Activated B cell treated with CpG ODN at 0.5 μM for 24 hours (primary cell): ENCODE results near the gene PRMT7. TPM values are rescaled to one million over a fixed set of nuclear protein-coding genes. Genes with fewer than 3 reads are reported as not detected.

Experiments used
- ATAC-seq: fragments of 200-7000 bp; cut with Tn5 transposase; one replicate; pipeline ENCODE4 v1.10.0; 2021; ENCODE audit warnings: low read depth, mild to moderate bottlenecking, moderate library complexity
- CTCF ChIA-PET: fragments of 350-600 bp; sonication (Branson Sonifier 250); formaldehyde crosslinking; loops from one replicate; lab custom pipeline; 2021; ENCODE audit warnings: antibody characterized with exemption; lab: Charles Lee
- POLR2A ChIA-PET: fragments of 350-600 bp; sonication (Branson Sonifier 250); formaldehyde crosslinking; loops from one replicate; lab custom pipeline; 2021; ENCODE audit warnings: antibody characterized with exemption; lab: Charles Lee
- DNase-seq: peaks from one replicate; pipeline ENCODE4 v3.0.0; 2022
- H3K27ac Mint-ChIP-seq: one replicate; pipeline ENCODE4 v1.8.0; 2020; ENCODE audit warnings: mixed read lengths
- H3K27me3 Mint-ChIP-seq: one replicate; pipeline ENCODE4 v1.8.0; 2021; ENCODE audit warnings: mixed read lengths
- H3K36me3 Mint-ChIP-seq: one replicate; pipeline ENCODE4 v1.8.0; 2021; ENCODE audit warnings: low read depth, mixed read lengths
- H3K4me1 Mint-ChIP-seq: one replicate; pipeline ENCODE4 v1.8.0; 2021; ENCODE audit warnings: mixed read lengths
- H3K4me3 Mint-ChIP-seq: one replicate; pipeline ENCODE4 v1.8.0; 2020; ENCODE audit warnings: mild to moderate bottlenecking, mixed read lengths
- H3K9me3 Mint-ChIP-seq: one replicate; pipeline ENCODE4 v1.8.0; 2020; ENCODE audit warnings: mixed read lengths
- CTCF ChIP-seq: fragments of 200-600 bp; IDR thresholded peaks from one replicate; pipeline ENCODE4 v1.8.0; 2022; ENCODE audit warnings: antibody characterized with exemption, mild to moderate bottlenecking
- intact Hi-C: fragments of 100-400 bp; cut with micrococcal nuclease; formaldehyde crosslinking; loops from one replicate; pipeline ENCODE4 v1.15.1; 2024
- total RNA-seq: library from RNA; stranded (reverse); gene quantifications from 2 replicates; pipeline ENCODE4 v1.2.3, GENCODE V29; 2022

The PRMT7 gene
- total RNA-seq, 1 donor from 2014 or later, result 50.3 TPM

- peaks cover 48% of the 10 kb centered on the region for H3K36me3 Mint-ChIP-seq
- intact Hi-C loops, result loop anchor here (1.0 to 5.0 kb wide), 3 partner anchors 10 to 902 kb away; partner anchors contain the start of genes SLC7A6OS and SNTB2
- CTCF ChIA-PET, result interaction anchor here (1.0 to 11.0 kb wide), 4 partner anchors 14 to 43 kb away, joined by 3 to 166 read pairs (median 8); partner anchors contain the start of genes PRMT7, SLC7A6 and SLC7A6OS
Measured at GRCh38 chr16:68285683-68286082, 25.1 kb upstream of the PRMT7 start.

GRCh38 chr16:68286153-68287074, 24.4 kb upstream of the PRMT7 start:
- no peaks in the 10 kb centered on the region for H3K27me3 Mint-ChIP-seq
- intact Hi-C loops, result loop anchor here (5.0 kb wide), 1 partner anchor 901 kb away; the partner anchor contains the start of gene SNTB2
- H3K4me3 Mint-ChIP-seq, result peak overlapping the region; percentile 66
- H3K36me3 Mint-ChIP-seq, result peaks cover 50% of the 10 kb centered on the region
- DNase-seq (no peak), ATAC-seq (peak; percentile 12)
- ChIA-PET CTCF (interaction anchor here (1.0 to 11.0 kb wide), 4 partner anchors 14 to 42 kb away, joined by 3 to 166 read pairs (median 8); partner anchors contain the start of genes PRMT7, SLC7A6 and SLC7A6OS), POLR2A (interaction anchor here (0.6 to 4.7 kb wide), 10 partner anchors 10 to 1376 kb away, joined by 3 to 61 read pairs (median 5); partner anchors contain the start of genes DDX28, DUS2, PRMT7 and SLC7A6)
- H3K9me3 Mint-ChIP-seq, result no peaks in the 10 kb centered on the region
- peaks cover 95% of the 10 kb centered on the region for H3K4me1 Mint-ChIP-seq
- H3K27ac Mint-ChIP-seq, result peak overlapping the region; percentile 86
- TF ChIP-seq CTCF, result no peak

More at GRCh38 chr16:68285683-68286082, 25.1 kb upstream of the PRMT7 start:
- no peak for TF ChIP-seq CTCF
- H3K9me3 Mint-ChIP-seq, result no peaks in the 10 kb centered on the region
- H3K27ac Mint-ChIP-seq, result peak overlapping the region; percentile 86
- no peaks in the 10 kb centered on the region for H3K27me3 Mint-ChIP-seq
- DNase-seq (no peak), ATAC-seq (no peak)
- no peak overlapping the region for H3K4me3 Mint-ChIP-seq
- peaks cover 94% of the 10 kb centered on the region for H3K4me1 Mint-ChIP-seq
- POLR2A ChIA-PET, result interaction anchor here (0.7 to 4.7 kb wide), 10 partner anchors 9 to 1375 kb away, joined by 3 to 61 read pairs (median 6); partner anchors contain the start of genes DDX28, DUS2, PRMT7 and SLC7A6

- intact Hi-C loops, result loop anchor here (5.0 kb wide), 1 partner anchor 900 kb away; the partner anchor contains the start of gene SNTB2
- H3K4me1 Mint-ChIP-seq, result peaks cover 92% of the 10 kb centered on the region
- peaks cover 50% of the 10 kb centered on the region for H3K36me3 Mint-ChIP-seq
Measured at GRCh38 chr16:68287276-68288251, 23.3 kb upstream of the PRMT7 start.

More at GRCh38 chr16:68287276-68288251, 23.3 kb upstream of the PRMT7 start:
- TF ChIP-seq CTCF, result no peak
- peak; percentile 20 for DNase-seq
- Mint-ChIP-seq H3K27me3 (no peaks in the 10 kb centered on the region), H3K27ac (peak overlapping the region; percentile 90), H3K4me3 (peak overlapping the region; percentile 52), H3K9me3 (no peaks in the 10 kb centered on the region)
- ChIA-PET CTCF (interaction anchor here (0.8 to 11.0 kb wide), 3 partner anchors 23 to 42 kb away, joined by 4 to 166 read pairs (median 4); partner anchors contain the start of genes PRMT7, SLC7A6 and SLC7A6OS), POLR2A (interaction anchor here (2.9 to 4.7 kb wide), 3 partner anchors 23 to 25 kb away, joined by 36 to 61 read pairs (median 59); partner anchors contain the start of genes PRMT7, SLC7A6 and SLC7A6OS)
- ATAC-seq, result peak; percentile 10
